OCI-LY1 (cell line): Measurements from ENCODE around the gene SLC17A6.

Experiments used
- CTCF ChIP-seq: fragments of 200-600 bp; sonication (generic), shearing (Covaris generic); IDR thresholded peaks from 2 replicates; pipeline ENCODE4 v1.5.1; 2017; ENCODE audit warnings: mild to moderate bottlenecking, antibody characterized with exemption, low read length, moderate library complexity, mixed read lengths
- EZH2 ChIP-seq: fragments of 200-600 bp; sonication (generic), shearing (Covaris generic); IDR thresholded peaks from 2 replicates; pipeline ENCODE4 v1.8.0; 2017; ENCODE audit warnings: borderline replicate concordance, mixed run types, mild to moderate bottlenecking, antibody characterized with exemption, low read length, moderate library complexity, mixed read lengths

DNA sequence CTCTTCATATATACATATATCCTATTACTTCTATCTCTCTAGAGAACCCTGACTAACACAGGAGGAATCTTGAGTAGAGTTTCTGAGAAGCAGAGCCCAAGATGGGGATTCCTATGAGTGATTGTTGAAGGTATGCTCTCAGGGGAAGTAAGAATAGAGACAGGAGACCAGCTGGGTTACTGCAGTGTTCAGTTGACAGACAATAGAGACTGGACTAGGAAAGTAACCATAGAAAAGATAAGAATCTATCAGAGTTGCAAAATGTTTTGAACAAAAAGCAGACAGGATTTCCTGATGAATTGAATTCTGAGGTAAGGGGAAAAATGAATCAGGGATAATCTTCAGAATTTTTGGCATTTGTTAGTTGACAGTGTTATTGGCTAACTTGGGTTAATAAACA lies 54.4 kb downstream of the SLC17A6 start:
- TF ChIP-seq CTCF (no peak), EZH2 (no peak)
